Prostate gland (tissue), 2 donors: ENCODE measurements around the gene PLEKHG7.

Source experiments
- CTCF ChIP-seq, 4 experiments: fragments of 200-600 bp in 2 of 4; fragments of 450-650 bp in 2 of 4; sonication (generic) in 2 of 4; IDR thresholded peaks; 1 replicate in 3 of 4; 2 replicates in 1 of 4; pipeline ENCODE4 v1.5.1; 2016 to 2019; ENCODE audit warnings: antibody characterized with exemption in 4 of 4, mild to moderate bottlenecking in 2 of 4, moderate library complexity in 2 of 4
- POLR2A ChIP-seq: fragments of 450-650 bp; IDR thresholded peaks from one replicate; pipeline ENCODE4 v1.6.1; 2016; ENCODE audit warnings: antibody characterized with exemption, mild to moderate bottlenecking
- POLR2AphosphoS5 ChIP-seq: sonication (generic); formaldehyde crosslinking; IDR thresholded peaks from one replicate; pipeline ENCODE4 v1.6.1; 2017; ENCODE audit warnings: antibody characterized with exemption

DNA sequence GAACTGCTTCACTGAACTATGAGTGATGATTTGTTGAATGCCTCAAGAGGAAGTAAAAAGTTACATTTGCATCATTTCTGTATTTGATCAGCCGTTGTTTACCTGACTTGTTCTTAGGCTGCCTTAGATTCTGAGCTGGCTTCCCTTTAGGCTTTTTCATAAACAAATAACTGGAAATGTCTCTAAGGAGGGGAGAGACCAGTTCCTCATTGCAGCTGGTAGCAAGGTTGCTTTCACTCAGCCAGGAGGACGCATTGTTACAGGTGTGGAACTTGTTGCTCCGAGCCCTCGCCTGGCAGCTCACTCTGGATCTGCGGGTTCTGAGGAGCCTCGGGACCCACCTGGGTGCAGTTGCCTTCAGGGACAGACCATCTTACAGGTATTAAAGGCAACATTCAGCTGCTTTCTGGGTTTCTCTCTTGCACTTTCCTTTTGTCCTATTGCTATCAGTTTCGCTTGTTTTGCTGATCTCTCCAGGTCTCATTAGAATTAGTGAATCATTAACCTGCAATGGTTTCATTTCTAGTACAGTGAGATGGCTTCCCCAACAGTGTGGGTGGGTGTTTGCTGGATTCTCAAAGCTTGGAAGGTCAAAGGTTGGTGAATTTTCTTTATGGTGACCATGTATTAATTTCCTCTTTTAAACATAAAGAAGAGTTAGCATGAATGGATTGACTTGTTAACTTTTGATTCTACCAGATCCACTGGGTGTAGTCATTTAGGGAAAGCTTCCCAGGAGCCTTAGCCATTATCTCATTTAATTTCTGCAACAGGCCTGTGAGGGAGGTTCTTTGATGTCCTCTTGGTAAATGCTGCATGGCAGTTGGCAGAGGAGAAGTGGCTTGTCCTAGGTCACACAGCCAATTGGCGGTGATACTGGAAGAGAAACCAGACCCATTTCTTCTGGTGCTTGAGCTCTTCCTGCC, at the start of gene PLEKHG7:
- TF ChIP-seq CTCF (IDR thresholded peaks at IDR 0.05) (no peak), POLR2A (no peak), POLR2AphosphoS5 (no peak)
